Embryonic facial prominence (tissue), 1 donor: ENCODE results near the gene GNB1L.

Experiments used
- DNase-seq: peaks from one replicate; pipeline ENCODE4 v3.0.0-alpha.2; 2016; ENCODE audit errors: extremely low spot score

The GNB1L gene

DNA sequence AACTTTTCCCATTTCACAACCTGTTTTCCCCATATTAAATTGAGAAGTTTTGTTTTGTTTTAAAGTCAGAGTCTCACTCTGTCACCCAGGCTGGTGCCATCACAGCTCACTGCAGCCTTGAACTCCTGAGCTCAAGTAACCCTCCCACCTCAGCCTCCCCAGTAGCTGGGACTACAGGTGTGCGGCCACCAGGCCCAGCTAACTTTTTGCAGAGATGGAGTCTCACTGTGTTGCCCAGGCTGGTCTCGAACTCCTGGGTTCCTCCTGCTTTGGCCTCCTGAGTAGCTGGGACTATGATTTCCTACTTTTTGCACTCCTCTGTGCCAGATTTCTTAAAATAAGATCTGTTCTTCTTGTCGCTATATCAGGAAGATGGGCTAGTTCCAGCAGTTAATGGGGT lies 44.9 kb downstream of the GNB1L start:
- no peak for DNase-seq

GRCh38 chr22:19808873-19809478 lies 45.7 kb downstream of the GNB1L start:
- DNase-seq: no peak

- DNase-seq: no peak
These were observed 46.5 kb downstream of the GNB1L start for GRCh38 chr22:19807914-19808872.

DNA sequence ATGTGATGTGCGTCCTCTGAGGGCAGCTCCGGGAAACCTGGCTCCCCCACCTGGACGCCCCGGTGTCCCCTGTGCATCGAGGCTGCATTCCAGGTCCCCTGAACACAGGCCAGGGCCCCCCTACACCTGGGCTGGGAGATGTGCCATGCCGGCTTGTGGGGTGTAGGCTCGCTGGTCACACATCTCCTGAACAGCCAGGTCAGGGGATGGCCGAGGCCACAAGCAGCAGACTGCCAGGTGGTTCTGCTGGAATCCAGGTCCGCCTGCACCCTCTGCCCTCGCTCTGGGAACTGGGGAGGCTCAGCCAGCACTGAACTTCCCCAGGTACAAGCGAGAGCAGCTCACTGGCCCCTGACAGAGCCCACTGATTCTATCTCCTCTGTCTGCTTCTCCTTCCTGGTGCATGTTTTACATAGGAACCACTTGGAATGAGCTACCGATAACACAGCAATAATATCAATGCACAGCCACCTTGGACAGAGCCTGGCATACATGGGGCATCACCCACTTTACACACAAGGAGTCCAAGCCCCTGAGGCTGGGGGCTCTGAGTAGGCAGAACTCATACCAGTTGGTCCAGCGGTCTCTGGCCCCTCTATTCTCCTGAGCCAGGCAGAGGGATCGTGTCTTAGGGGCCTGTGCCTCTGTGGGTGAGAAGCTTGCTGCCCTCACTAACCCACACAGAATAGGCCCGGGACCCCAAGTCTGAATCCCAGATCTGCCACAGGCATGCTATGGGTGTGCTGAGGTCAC lies 47.3 kb downstream of the GNB1L start:
- no peak for DNase-seq

GRCh38 chr22:19806213-19807160 lies 48.2 kb downstream of the GNB1L start:
- no peak for DNase-seq

- DNase-seq: no peak
These were observed 48.9 kb downstream of the GNB1L start for GRCh38 chr22:19805821-19806212.

- no peak for DNase-seq
These were observed 50.9 kb downstream of the GNB1L start for GRCh38 chr22:19803736-19804267.

GRCh38 chr22:19802894-19803735 lies 51.6 kb downstream of the GNB1L start:
- no peak for DNase-seq

- no peak for DNase-seq
These were observed 52.4 kb downstream of the GNB1L start for GRCh38 chr22:19802001-19802893.

GRCh38 chr22:19801340-19802000 lies 53.2 kb downstream of the GNB1L start:
- DNase-seq: no peak

GRCh38 chr22:19800761-19801244 lies 53.9 kb downstream of the GNB1L start:
- DNase-seq: no peak

DNA sequence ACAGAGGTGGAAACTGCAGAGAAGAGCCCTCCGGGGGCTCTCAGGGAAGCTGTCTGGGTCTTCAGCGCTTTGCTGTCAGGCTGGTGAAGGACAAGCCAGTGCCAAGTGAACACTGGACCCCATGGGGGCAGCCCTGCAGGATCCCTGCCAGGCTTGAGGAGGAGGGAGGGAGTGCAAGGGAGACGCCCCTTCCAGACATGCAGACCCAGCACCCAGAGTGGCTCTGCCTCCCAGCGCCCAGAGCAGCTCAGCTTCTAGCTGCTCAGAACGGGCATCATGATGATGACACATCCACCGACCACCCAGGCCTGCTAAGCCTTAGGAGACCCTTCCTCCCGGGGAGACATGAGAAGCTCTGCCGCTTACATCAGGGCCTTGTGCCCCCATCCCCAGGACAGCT lies 54.4 kb downstream of the GNB1L start:
- DNase-seq: no peak

DNA sequence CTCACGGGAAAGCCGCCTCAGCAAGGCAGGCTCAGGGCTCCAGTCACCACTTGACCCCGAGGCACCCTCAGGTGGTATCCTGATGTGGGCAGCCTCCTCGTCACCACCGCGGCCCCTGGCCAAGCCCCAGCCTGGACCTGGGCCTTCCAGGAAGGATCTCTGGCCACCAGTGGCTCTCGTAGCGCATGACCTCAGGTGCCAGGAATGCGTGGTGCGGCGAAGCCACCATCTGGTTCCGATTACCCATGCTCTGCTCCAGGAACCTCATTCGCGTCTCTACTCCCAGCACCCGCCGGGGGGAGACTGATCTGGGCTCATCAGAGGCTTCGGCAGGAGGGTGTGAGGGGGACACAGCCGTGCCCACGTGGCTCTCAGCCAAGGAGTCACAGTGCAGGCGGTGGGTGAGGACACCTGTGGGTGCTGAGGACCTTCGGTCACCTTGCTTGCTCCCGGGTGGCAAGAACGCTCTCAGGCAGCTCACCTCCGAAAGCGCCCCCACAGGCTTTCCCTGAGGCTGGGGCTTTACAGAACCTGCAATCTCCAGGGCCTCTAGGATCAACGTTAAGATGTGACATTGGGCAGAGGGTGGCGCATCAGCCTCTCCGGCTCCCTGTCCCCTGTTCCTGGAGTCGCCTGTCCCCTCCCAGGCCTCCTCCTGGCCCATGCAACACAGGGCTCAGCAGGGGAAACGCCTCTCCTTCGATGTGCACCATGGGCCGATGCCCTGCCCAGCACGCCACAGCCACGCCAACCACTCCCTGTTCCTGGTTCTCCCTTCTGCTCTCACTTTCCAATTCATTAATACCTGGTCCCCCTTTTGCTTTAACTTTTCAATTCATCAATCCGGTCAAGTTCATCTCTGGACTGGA lies 55.1 kb downstream of the GNB1L start:
- peak; percentile 84 for DNase-seq

GRCh38 chr22:19798891-19799293 lies 55.8 kb downstream of the GNB1L start:
- no peak for DNase-seq

- no peak for DNase-seq
These were observed 56.5 kb downstream of the GNB1L start for GRCh38 chr22:19798003-19798665.

GRCh38 chr22:19797086-19798002 lies 57.3 kb downstream of the GNB1L start:
- DNase-seq: no peak
